ENCODE results near the gene WHRN.

WHRN gene

DNA sequence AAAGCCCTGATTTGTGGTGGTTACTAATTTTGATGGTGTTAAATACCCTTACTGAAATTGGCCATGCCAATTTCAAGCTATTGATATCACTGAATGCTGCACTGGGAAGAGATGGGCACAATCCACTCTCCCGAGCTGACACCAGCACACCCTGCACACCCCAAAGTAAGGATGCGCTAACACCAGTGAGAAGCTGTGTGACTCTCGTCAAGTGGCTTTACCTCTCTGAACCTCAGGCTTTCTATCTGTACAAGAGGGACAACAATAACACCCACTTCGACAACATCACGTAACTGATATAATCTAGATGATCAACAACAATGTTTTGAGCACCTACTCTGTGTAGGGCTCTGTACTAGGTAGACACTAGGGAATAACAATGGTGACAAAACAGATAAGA is 109.5 kb downstream of the WHRN start:
- no peak for DNase-seq (ENCODE audit: low read depth)
- TF ChIP-seq, protein P1, sequence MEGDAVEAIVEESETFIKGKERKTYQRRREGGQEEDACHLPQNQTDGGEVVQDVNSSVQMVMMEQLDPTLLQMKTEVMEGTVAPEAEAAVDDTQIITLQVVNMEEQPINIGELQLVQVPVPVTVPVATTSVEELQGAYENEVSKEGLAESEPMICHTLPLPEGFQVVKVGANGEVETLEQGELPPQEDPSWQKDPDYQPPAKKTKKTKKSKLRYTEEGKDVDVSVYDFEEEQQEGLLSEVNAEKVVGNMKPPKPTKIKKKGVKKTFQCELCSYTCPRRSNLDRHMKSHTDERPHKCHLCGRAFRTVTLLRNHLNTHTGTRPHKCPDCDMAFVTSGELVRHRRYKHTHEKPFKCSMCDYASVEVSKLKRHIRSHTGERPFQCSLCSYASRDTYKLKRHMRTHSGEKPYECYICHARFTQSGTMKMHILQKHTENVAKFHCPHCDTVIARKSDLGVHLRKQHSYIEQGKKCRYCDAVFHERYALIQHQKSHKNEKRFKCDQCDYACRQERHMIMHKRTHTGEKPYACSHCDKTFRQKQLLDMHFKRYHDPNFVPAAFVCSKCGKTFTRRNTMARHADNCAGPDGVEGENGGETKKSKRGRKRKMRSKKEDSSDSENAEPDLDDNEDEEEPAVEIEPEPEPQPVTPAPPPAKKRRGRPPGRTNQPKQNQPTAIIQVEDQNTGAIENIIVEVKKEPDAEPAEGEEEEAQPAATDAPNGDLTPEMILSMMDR (IDR thresholded peaks at IDR 0.05; ENCODE audit: insufficient read depth, low read depth, low read length, missing control alignments), result no peak

DNA sequence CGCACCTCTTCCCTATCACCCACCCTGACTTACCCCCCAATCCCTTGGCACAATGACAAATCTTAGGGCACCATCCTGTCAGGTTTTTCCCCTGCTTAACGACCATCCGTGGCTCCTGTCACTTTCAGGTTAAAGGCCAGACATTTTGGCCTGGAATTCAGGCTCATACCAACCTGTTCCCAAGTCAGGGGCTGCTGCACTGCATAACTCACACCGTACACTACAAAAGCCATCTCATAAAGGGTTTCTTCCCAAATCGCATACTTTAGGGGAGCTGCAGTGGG is 110.0 kb downstream of the WHRN start:
- TF ChIP-seq, protein P1 (IDR thresholded peaks at IDR 0.05; ENCODE audit: insufficient read depth, low read depth, low read length, missing control alignments), result no peak
- no peak overlapping the region for H3K4me3 ChIP-seq (ENCODE audit: low read depth, low read length)
- no peak for DNase-seq (ENCODE audit: low read depth)

More for the DNA sequence above, 109.5 kb downstream of the WHRN start:
- H3K4me3 ChIP-seq (ENCODE audit: low read depth, low read length), result no peak overlapping the region

DNA sequence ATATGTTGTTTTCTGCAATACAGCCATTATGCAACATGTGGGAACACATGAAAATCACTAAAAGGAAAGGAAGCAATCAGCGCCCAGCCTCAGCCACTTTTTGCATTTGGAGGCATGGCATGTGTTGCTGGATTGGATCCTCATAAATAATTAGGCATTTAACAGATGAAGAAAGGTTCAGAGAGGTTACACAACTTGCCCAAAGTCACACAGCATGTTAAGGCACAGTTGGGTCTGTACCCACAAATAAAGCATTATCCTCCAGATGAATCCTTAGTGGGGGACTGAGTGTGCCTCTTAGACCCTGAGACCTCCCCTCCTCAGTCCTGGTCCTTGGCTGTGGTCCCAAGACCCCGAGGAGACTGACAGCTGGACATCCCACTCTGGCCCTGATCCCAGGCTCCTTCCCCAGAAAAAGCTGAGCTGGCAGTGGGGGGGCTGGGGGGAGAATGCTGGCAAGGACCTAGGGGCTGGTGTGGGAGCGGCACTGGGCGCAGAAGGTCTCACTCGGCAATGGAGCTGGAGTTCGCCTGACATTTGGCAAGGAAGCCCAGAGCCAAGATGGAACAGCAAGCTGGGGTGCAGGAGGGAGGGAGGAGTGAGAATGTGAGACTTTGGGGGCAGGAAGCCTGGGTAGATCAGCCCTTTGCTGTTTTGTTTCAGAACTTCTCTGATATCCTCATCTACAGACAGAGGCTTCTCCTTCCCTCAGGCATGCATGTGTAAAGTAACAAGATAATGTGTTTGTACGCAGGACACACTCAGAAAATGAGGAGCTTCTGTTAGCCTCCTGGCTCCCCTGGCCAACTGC is 110.5 kb downstream of the WHRN start:
- no peak for DNase-seq (ENCODE audit: low read depth)

GRCh38 chr9:114392749-114393112 is 112.5 kb downstream of the WHRN start:
- DNase-seq (ENCODE audit: low read depth), result no peak
- H3K4me3 ChIP-seq (ENCODE audit: low read depth, low read length), result no peak overlapping the region
- TF ChIP-seq, protein P1 (IDR thresholded peaks at IDR 0.05; ENCODE audit: insufficient read depth, low read depth, low read length, missing control alignments), result no peak

More for the DNA sequence above, 110.5 kb downstream of the WHRN start:
- TF ChIP-seq, protein P1 (IDR thresholded peaks at IDR 0.05; ENCODE audit: insufficient read depth, low read depth, low read length, missing control alignments), result no peak
- no peak overlapping the region for H3K4me3 ChIP-seq (ENCODE audit: low read depth, low read length)

DNA sequence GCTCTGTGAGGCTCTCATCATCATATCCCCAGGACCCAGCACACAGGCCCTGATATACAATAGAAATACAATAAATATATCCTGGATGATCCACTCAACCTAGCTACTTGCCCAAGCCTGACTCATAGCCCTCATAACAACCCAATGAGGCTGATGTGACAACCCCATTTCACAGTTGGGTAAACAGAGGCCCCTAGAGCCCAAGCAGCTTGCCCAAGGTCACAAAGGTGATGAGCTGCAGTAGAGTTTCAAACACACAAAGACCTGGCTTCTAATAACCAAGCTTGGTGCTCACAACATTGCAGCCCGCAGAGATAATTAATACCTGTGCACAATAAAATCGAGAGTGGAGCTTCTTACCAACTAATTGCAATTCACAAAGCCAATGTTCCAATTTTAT is 114.3 kb downstream of the WHRN start:
- H3K4me3 ChIP-seq (ENCODE audit: low read depth, low read length), result no peak overlapping the region
- DNase-seq (ENCODE audit: low read depth), result peak; percentile 47
- TF ChIP-seq, protein P1 (IDR thresholded peaks at IDR 0.05; ENCODE audit: insufficient read depth, low read depth, low read length, missing control alignments), result no peak

- peak; percentile 66 for DNase-seq (ENCODE audit: low read depth)
- TF ChIP-seq, protein P1 (IDR thresholded peaks at IDR 0.05; ENCODE audit: insufficient read depth, low read depth, low read length, missing control alignments), result no peak
- H3K4me3 ChIP-seq (ENCODE audit: low read depth, low read length), result peak overlapping the region; percentile 93
Observed at GRCh38 chr9:114389612-114390368, 115.5 kb downstream of the WHRN start.

Data from GM12865 (cell line).